ENCODE data around the gene OVAAL. TPM values are rescaled to one million over a fixed set of nuclear protein-coding genes. Genes with fewer than 3 reads are reported as not detected.

Gene OVAAL
- total and polyA plus RNA-seq, 9 of the 15 experiments (the other 6 are each of a cell fraction or from before 2014, with no cell fraction given): 0.04 to 0.18 (median 0.08) TPM; not detected in 4

- Histone ChIP-seq H3K36me3 (ENCODE audit: control insufficient read depth, insufficient read depth, low read length) (no peaks in the 10 kb centered on the region), H3K27me3 (ENCODE audit: control insufficient read depth in 2 of 2, insufficient read depth in 2 of 2, low read length in 2 of 2) (no peaks in the 10 kb centered on the region), H3K9me1 (ENCODE audit: control insufficient read depth, insufficient read depth, low read length) (no peaks in the 10 kb centered on the region), H3K4me2 (ENCODE audit: insufficient read depth, low read length) (no peak overlapping the region), H3K27ac (ENCODE audit: extremely low read depth, low read depth, low read length) (no peak overlapping the region), H2AFZ (ENCODE audit: low read depth, low read length) (no peak overlapping the region), H4K20me1 (replicated peaks; ENCODE audit: control insufficient read depth, insufficient read depth, low read length) (no peaks in the 10 kb centered on the region), H3K4me3 (no peak overlapping the region), H3K9ac (ENCODE audit: insufficient read depth in 1 of 2, low read depth in 2 of 2, low read length in 2 of 2) (no peak overlapping the region), H3K79me2 (ENCODE audit: control insufficient read depth, insufficient read depth, low read length) (no peaks in the 10 kb centered on the region), H3K9me3 (replicated peaks; ENCODE audit: control insufficient read depth, insufficient read depth, low read depth, low read length) (no peaks in the 10 kb centered on the region), H3K4me1 (replicated peaks in 1 of 2; ENCODE audit: control insufficient read depth in 2 of 2, insufficient read depth in 2 of 2, low read length in 2 of 2) (peaks cover 7 to 24% of the 10 kb centered on the region in 2 experiments)
- DNase-seq (ENCODE audit: extremely low read depth in 1 of 4, low spot score in 3 of 4) (no peak), ATAC-seq (no peak), FAIRE-seq (no peak)
- no TSS peak for BruUV-seq (replicated peaks)
- TF ChIP-seq CBFA2T3 (IDR thresholded peaks at IDR 0.05): no peak
- TF ChIP-seq, protein P1, sequence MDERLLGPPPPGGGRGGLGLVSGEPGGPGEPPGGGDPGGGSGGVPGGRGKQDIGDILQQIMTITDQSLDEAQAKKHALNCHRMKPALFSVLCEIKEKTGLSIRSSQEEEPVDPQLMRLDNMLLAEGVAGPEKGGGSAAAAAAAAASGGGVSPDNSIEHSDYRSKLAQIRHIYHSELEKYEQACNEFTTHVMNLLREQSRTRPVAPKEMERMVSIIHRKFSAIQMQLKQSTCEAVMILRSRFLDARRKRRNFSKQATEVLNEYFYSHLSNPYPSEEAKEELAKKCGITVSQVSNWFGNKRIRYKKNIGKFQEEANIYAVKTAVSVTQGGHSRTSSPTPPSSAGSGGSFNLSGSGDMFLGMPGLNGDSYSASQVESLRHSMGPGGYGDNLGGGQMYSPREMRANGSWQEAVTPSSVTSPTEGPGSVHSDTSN (CRISPR knock-in tag; IDR thresholded peaks at IDR 0.05; ENCODE audit: low read depth): no peak
- TF ChIP-seq, protein P1 (tag; conservative IDR thresholded peaks at IDR 0.05; ENCODE audit: low read depth): peak; percentile 66
- no peak for TF ChIP-seq XRCC5 (IDR thresholded peaks at IDR 0.05; ENCODE audit: low read depth, low read length)
- no peak for TF ChIP-seq HDAC1 (IDR thresholded peaks at IDR 0.05)
- no peak for TF ChIP-seq SPI1 (IDR thresholded peaks at IDR 0.05; ENCODE audit: borderline replicate concordance, low read depth, low read length)
- TF ChIP-seq PHF8 (IDR thresholded peaks at IDR 0.05; ENCODE audit: borderline replicate concordance, low read length): no peak
- no peak for TF ChIP-seq MXD1 (CRISPR knock-in tag; IDR thresholded peaks at IDR 0.05; ENCODE audit: borderline replicate concordance, poor library complexity, severe bottlenecking)
- TF ChIP-seq MEIS2 (IDR thresholded peaks at IDR 0.05; ENCODE audit: partially characterized antibody): peak; percentile 55
- TF ChIP-seq PHB (CRISPR knock-in tag; IDR thresholded peaks at IDR 0.05): no peak
- intact Hi-C loops (cut with micrococcal nuclease): no loop called here
- ChIA-PET CTCF (ENCODE audit: low intra/inter-chr PET ratio) (no interaction called here), POLR2A (interaction anchor here (1.1 kb wide), 1 partner anchor 13 kb away, joined by 5 read pairs; no protein-coding TSS in a partner anchor)
- in situ Hi-C loops (cut with MboI): no loop called here
Measured at GRCh38 chr1:180597520-180597919, 38.8 kb downstream of the OVAAL start.
